ENCODE results near the gene UVSSA. TPM values are rescaled to one million over a fixed set of nuclear protein-coding genes. Genes with fewer than 3 reads are reported as not detected.

The UVSSA gene
- polyA plus RNA-seq, 1 donor from 2014 or later, result 13.3 TPM

DNA sequence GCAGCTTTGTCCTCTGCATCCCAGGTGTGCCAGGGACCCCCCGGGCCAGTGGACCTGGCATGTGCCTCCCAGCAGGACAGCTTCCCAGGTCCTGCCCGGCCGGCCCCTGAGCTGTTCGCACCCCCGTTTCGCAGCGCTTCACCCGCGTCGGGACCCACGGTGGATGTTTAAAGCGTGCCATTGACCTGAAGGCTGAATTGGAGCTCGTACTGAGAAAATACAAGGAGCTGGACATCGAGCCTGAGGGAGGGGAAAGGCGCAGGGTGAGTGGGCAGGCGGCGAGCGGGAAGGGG is 7.9 kb downstream of the UVSSA start:
- H4K20me1 ChIP-seq (ENCODE audit: insufficient read depth), result no peaks in the 10 kb centered on the region
- no peaks in the 10 kb centered on the region for H3K79me2 ChIP-seq (replicated peaks; ENCODE audit: insufficient read depth, low read length)
- H3K9ac ChIP-seq (ENCODE audit: low read length), result no peak overlapping the region
- H3K36me3 ChIP-seq (ENCODE audit: insufficient read depth, low read length), result no peaks in the 10 kb centered on the region
- H3K27ac ChIP-seq (ENCODE audit: low read length), result no peak overlapping the region
- no peak overlapping the region for H3K4me2 ChIP-seq (ENCODE audit: low read length)
- H3K9me2 ChIP-seq (ENCODE audit: insufficient read depth, low read length), result no peaks in the 10 kb centered on the region
- TF ChIP-seq SMC3 (conservative IDR thresholded peaks at IDR 0.05; ENCODE audit: poor library complexity), result no peak
- no peak for TF ChIP-seq TAF1 (IDR thresholded peaks at IDR 0.05; ENCODE audit: low read depth)
- no peak for TF ChIP-seq RAD21 (conservative IDR thresholded peaks at IDR 0.05)
- TF ChIP-seq MXI1 (conservative IDR thresholded peaks at IDR 0.05; ENCODE audit: poor library complexity, severe bottlenecking), result no peak
- TF ChIP-seq EP300 (conservative IDR thresholded peaks at IDR 0.05; ENCODE audit: poor library complexity, severe bottlenecking), result no peak
- TF ChIP-seq, protein P1, sequence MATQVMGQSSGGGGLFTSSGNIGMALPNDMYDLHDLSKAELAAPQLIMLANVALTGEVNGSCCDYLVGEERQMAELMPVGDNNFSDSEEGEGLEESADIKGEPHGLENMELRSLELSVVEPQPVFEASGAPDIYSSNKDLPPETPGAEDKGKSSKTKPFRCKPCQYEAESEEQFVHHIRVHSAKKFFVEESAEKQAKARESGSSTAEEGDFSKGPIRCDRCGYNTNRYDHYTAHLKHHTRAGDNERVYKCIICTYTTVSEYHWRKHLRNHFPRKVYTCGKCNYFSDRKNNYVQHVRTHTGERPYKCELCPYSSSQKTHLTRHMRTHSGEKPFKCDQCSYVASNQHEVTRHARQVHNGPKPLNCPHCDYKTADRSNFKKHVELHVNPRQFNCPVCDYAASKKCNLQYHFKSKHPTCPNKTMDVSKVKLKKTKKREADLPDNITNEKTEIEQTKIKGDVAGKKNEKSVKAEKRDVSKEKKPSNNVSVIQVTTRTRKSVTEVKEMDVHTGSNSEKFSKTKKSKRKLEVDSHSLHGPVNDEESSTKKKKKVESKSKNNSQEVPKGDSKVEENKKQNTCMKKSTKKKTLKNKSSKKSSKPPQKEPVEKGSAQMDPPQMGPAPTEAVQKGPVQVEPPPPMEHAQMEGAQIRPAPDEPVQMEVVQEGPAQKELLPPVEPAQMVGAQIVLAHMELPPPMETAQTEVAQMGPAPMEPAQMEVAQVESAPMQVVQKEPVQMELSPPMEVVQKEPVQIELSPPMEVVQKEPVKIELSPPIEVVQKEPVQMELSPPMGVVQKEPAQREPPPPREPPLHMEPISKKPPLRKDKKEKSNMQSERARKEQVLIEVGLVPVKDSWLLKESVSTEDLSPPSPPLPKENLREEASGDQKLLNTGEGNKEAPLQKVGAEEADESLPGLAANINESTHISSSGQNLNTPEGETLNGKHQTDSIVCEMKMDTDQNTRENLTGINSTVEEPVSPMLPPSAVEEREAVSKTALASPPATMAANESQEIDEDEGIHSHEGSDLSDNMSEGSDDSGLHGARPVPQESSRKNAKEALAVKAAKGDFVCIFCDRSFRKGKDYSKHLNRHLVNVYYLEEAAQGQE (IDR thresholded peaks at IDR 0.05; ENCODE audit: borderline replicate concordance), result no peak
- no peak for TF ChIP-seq EZH2 (IDR thresholded peaks at IDR 0.05; ENCODE audit: borderline replicate concordance, insufficient read depth, low read length, poor library complexity, severe bottlenecking)
- TF ChIP-seq, protein P2, sequence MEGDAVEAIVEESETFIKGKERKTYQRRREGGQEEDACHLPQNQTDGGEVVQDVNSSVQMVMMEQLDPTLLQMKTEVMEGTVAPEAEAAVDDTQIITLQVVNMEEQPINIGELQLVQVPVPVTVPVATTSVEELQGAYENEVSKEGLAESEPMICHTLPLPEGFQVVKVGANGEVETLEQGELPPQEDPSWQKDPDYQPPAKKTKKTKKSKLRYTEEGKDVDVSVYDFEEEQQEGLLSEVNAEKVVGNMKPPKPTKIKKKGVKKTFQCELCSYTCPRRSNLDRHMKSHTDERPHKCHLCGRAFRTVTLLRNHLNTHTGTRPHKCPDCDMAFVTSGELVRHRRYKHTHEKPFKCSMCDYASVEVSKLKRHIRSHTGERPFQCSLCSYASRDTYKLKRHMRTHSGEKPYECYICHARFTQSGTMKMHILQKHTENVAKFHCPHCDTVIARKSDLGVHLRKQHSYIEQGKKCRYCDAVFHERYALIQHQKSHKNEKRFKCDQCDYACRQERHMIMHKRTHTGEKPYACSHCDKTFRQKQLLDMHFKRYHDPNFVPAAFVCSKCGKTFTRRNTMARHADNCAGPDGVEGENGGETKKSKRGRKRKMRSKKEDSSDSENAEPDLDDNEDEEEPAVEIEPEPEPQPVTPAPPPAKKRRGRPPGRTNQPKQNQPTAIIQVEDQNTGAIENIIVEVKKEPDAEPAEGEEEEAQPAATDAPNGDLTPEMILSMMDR (IDR thresholded peaks at IDR 0.05; ENCODE audit: poor library complexity, severe bottlenecking), result no peak
- TF ChIP-seq POLR2AphosphoS5 (IDR thresholded peaks at IDR 0.05), result no peak
- H3K4me3 ChIP-seq (ENCODE audit: low read length), result no peak overlapping the region
- H3K27me3 ChIP-seq (ENCODE audit: insufficient read depth, low read depth, low read length), result no peaks in the 10 kb centered on the region
- H2AFZ ChIP-seq (ENCODE audit: low read depth, low read length), result no peak overlapping the region
- no peaks in the 10 kb centered on the region for H3K9me3 ChIP-seq (ENCODE audit: low read length)
- no peaks in the 10 kb centered on the region for H3F3A ChIP-seq (ENCODE audit: insufficient read depth, low read length, poor library complexity, severe bottlenecking)

DNA sequence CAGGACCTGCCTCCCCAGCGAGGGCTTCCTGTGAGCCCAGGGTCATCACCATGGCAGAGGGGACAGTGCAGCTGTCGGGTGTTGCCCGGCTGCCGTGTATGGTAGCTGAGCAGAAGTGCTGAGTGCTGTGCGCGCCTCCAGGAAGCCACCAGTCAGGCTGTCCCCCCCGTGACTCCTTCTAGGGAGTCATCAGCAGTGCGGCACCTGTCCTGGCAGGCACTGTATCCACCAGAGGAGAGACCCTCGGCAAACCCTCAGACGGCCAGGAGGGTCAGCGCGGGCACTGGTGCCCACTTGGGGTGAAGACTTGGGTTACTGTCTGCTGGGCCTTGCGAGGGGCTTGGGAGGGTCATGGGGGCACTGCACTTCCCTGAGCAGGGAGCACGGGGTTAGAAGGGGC is 8.4 kb downstream of the UVSSA start:
- no peaks in the 10 kb centered on the region for H3K9me2 ChIP-seq (ENCODE audit: insufficient read depth, low read length)
- H3K27me3 ChIP-seq (ENCODE audit: insufficient read depth, low read depth, low read length), result no peaks in the 10 kb centered on the region
- no peak overlapping the region for H2AFZ ChIP-seq (ENCODE audit: low read depth, low read length)
- no peaks in the 10 kb centered on the region for H3K79me2 ChIP-seq (replicated peaks; ENCODE audit: insufficient read depth, low read length)
- H4K20me1 ChIP-seq (ENCODE audit: insufficient read depth), result no peaks in the 10 kb centered on the region
- H3F3A ChIP-seq (ENCODE audit: insufficient read depth, low read length, poor library complexity, severe bottlenecking), result no peaks in the 10 kb centered on the region
- H3K4me3 ChIP-seq (ENCODE audit: low read length), result no peak overlapping the region
- no peak overlapping the region for H3K9ac ChIP-seq (ENCODE audit: low read length)
- H3K36me3 ChIP-seq (ENCODE audit: insufficient read depth, low read length), result no peaks in the 10 kb centered on the region
- TF ChIP-seq RAD21 (conservative IDR thresholded peaks at IDR 0.05), result no peak
- no peak for TF ChIP-seq EP300 (conservative IDR thresholded peaks at IDR 0.05; ENCODE audit: poor library complexity, severe bottlenecking)
- H3K4me2 ChIP-seq (ENCODE audit: low read length), result no peak overlapping the region
- H3K27ac ChIP-seq (ENCODE audit: low read length), result no peak overlapping the region
- no peaks in the 10 kb centered on the region for H3K9me3 ChIP-seq (ENCODE audit: low read length)

Data from neural cell (in vitro differentiated cells).